Measurements from ENCODE around the gene RPTN.

Gene RPTN, protein sequence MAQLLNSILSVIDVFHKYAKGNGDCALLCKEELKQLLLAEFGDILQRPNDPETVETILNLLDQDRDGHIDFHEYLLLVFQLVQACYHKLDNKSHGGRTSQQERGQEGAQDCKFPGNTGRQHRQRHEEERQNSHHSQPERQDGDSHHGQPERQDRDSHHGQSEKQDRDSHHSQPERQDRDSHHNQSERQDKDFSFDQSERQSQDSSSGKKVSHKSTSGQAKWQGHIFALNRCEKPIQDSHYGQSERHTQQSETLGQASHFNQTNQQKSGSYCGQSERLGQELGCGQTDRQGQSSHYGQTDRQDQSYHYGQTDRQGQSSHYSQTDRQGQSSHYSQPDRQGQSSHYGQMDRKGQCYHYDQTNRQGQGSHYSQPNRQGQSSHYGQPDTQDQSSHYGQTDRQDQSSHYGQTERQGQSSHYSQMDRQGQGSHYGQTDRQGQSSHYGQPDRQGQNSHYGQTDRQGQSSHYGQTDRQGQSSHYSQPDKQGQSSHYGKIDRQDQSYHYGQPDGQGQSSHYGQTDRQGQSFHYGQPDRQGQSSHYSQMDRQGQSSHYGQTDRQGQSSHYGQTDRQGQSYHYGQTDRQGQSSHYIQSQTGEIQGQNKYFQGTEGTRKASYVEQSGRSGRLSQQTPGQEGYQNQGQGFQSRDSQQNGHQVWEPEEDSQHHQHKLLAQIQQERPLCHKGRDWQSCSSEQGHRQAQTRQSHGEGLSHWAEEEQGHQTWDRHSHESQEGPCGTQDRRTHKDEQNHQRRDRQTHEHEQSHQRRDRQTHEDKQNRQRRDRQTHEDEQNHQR

DNA sequence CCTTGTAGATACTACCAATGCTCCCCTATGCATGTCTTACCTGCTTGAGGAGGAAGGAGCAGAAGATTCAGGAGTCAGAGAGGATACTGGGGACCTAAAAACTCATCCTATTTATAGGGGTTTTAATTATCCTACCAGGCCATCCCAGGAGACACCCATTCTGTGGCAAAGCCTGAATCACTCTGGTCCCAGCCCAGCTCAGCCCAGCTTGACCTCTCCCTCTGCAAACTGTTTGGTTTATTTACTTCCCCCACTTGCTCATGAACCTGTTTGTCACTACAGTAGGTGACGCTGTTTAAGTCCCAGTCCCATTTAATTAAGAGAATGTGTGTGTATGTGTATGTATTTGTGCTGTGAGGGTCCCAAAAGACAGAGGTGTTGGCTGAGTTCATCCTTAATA lies at the start of gene RPTN:
Gene RPTN (minus strand): TSS at position 85 of the 400 bp plus-strand sequence. CDS start 1,339 bp downstream, outside the sequence.
- CTCF ChIA-PET: interaction anchor here (0.6 to 0.9 kb wide), 2 partner anchors 14 to 273 kb away, joined by 4 to 6 read pairs; no protein-coding TSS in a partner anchor
- POLR2A ChIA-PET (ENCODE audit: low non-redundant PET): no interaction called here
- DNase-seq (ENCODE audit: low spot score): no peak
- no peak within 1 kb of the TSS for H3K27ac ChIP-seq
- TF ChIP-seq, protein P1, sequence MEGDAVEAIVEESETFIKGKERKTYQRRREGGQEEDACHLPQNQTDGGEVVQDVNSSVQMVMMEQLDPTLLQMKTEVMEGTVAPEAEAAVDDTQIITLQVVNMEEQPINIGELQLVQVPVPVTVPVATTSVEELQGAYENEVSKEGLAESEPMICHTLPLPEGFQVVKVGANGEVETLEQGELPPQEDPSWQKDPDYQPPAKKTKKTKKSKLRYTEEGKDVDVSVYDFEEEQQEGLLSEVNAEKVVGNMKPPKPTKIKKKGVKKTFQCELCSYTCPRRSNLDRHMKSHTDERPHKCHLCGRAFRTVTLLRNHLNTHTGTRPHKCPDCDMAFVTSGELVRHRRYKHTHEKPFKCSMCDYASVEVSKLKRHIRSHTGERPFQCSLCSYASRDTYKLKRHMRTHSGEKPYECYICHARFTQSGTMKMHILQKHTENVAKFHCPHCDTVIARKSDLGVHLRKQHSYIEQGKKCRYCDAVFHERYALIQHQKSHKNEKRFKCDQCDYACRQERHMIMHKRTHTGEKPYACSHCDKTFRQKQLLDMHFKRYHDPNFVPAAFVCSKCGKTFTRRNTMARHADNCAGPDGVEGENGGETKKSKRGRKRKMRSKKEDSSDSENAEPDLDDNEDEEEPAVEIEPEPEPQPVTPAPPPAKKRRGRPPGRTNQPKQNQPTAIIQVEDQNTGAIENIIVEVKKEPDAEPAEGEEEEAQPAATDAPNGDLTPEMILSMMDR (conservative IDR thresholded peaks at IDR 0.05; ENCODE audit: low read depth): no peak

DNA sequence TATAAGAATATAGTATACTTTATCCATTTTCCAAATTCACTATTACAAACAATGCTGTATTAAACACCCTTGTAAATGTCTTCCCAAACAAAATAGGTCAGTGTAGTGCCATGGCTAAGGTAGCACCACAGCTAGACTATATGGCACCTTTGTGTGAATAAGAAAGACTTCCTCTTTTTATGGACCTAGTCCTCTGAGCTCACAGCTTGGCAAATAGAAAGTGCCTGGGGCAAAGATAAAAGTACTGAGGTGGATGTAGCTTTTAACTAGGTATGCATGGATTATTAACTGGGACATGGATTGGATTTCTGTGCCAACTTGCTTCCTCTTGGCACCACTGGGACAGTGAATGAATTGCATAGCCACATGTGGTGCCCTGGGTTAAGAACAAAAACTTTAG lies 40.0 kb upstream of the RPTN start:
- no peak for DNase-seq (ENCODE audit: low spot score)
- POLR2A ChIA-PET (ENCODE audit: low non-redundant PET): no interaction called here
- CTCF ChIA-PET: interaction anchor here (0.6 kb wide), 2 partner anchors 242 to 761 kb away, joined by 3 read pairs; no protein-coding TSS in a partner anchor
- H3K27ac ChIP-seq: no peak overlapping the region
- TF ChIP-seq, protein P1 (conservative IDR thresholded peaks at IDR 0.05; ENCODE audit: low read depth): no peak

DNA sequence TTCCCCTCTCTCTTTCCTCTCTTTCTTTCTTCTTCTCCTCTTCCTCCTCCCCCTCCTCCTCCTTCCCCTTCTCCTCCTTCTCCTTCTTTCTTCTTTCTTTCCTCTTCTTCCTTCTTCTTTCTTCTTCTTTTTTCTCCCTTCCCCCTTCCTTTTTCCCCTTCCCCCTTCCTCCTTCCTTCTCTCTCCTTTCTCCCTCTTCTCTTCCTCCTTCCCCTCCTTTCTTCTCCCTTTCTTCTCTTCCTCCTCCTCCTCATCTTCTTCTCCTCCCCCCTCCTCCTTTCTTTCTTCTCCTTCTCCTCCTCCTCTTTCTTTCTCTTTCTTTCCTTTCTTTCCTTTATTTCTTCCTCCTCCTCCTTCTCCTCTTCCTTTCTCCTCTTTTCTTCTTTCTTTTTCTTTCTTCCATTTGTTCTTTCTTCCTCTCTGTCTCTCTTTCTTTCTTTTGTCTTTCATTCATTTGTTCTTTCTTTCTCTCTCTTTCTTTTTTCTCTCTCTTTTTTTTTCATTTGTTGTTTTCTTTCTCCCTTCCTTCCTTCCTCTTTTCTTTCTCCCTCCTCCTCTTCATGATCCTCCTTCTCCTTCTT lies 38.4 kb upstream of the RPTN start:
- H3K27ac ChIP-seq: no peak overlapping the region
- TF ChIP-seq, protein P1 (conservative IDR thresholded peaks at IDR 0.05; ENCODE audit: low read depth): no peak
- CTCF ChIA-PET: interaction anchor here (0.6 kb wide), 1 partner anchor 84 kb away, joined by 3 read pairs; no protein-coding TSS in a partner anchor
- DNase-seq (ENCODE audit: low spot score): no peak
- POLR2A ChIA-PET (ENCODE audit: low non-redundant PET): no interaction called here

DNA sequence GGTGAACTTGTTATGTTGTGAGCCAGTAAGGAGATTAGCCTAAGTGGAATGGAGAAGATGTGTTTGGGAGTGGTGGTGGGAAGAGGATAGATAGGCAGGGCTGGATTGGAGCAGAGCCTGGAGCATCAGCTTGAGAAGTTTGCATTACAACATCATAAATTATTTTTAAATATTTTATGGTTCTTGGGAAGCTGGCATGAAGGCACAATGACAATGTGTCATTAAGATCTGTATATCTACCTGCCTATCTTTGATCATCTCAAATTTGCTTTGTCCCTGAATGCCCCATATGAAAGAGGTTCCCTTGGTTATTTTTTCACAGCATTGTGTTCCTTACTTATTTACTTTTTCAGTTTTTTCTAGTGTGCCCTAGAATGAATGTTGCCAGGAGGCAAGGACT lies 32.7 kb upstream of the RPTN start:
- no peak overlapping the region for H3K27ac ChIP-seq
- DNase-seq (ENCODE audit: low spot score): no peak
- CTCF ChIA-PET: interaction anchor here (0.6 to 2.2 kb wide), 2 partner anchors 249 to 267 kb away, joined by 3 to 7 read pairs; no protein-coding TSS in a partner anchor
- TF ChIP-seq, protein P1 (conservative IDR thresholded peaks at IDR 0.05; ENCODE audit: low read depth): no peak
- POLR2A ChIA-PET (ENCODE audit: low non-redundant PET): no interaction called here

DNA sequence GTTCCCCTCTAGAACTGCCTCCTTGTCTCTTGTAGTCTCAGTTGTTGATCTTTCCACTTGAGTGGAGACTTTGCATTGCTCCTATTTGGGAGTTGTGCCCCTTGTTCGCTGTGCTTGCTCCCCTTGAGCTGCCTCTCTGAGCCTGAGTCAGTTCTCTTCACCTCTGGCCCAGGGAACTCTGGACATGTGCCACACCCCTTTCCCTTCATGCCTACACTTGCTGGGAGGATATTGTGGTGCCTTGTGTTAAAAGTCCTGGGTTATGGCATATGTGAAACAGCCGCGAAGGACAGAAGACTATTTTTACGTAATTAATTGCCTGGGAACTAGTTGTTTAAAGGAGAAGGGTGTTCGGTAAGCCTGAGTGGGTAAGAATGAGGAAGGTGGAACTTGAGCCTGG lies 32.2 kb upstream of the RPTN start:
- H3K27ac ChIP-seq: peak overlapping the region; percentile 66
- peak; percentile 58 for DNase-seq (ENCODE audit: low spot score)
- ChIA-PET CTCF (interaction anchor here (0.6 to 2.2 kb wide), 2 partner anchors 249 to 267 kb away, joined by 3 to 7 read pairs; no protein-coding TSS in a partner anchor), POLR2A (ENCODE audit: low non-redundant PET) (no interaction called here)
- TF ChIP-seq, protein P1 (conservative IDR thresholded peaks at IDR 0.05; ENCODE audit: low read depth): no peak

DNA sequence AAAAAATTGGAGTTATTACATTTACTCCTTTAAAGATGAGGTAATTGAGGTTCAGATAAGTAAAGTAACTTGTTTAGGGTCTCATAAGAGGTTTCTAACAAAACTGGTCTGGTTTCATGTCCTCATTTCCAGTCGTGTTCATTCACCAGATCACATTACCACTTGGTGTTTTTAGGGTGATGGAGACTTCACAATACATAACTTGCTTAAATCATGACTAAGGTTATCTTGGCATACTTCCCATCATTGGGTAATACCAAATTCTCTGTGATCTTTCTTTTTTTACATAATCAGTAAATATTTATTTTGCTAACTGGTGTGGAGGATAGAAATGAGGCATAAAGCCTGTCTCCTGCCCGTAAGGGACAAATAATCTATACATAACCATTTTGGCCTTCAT lies 31.6 kb upstream of the RPTN start:
- ChIA-PET POLR2A (ENCODE audit: low non-redundant PET) (no interaction called here), CTCF (interaction anchor here (2.2 kb wide), 1 partner anchor 268 kb away, joined by 7 read pairs; no protein-coding TSS in a partner anchor)
- H3K27ac ChIP-seq: no peak overlapping the region
- TF ChIP-seq, protein P1 (conservative IDR thresholded peaks at IDR 0.05; ENCODE audit: low read depth): no peak
- DNase-seq (ENCODE audit: low spot score): peak; percentile 53
